Left colon (tissue), 2 donors: Measurements from ENCODE around the gene IRS1. TPM values are rescaled to one million over a fixed set of nuclear protein-coding genes. Genes with fewer than 3 reads are reported as not detected.
"Not testable (repeated sequence)": the region's sequence is repeated elsewhere in the genome, so short reads cannot be mapped to it uniquely, and the experiment has no call there.

Source experiments
- ATAC-seq: fragments of 200-7000 bp; cut with Tn5 transposase; one replicate; pipeline ENCODE4 v1.9.1; 2020; ENCODE audit warnings: mild to moderate bottlenecking, moderate library complexity
- DNase-seq, 2 donors: peaks; one replicate each; pipeline ENCODE4 v3.0.0-alpha.2; 2020
- intact Hi-C, 2 donors: fragments of 100-400 bp; cut with DNase I in 1 of 2; cut with micrococcal nuclease in 1 of 2; formaldehyde crosslinking; loops; one replicate each; pipeline versions ENCODE4 v1.11.2 to v1.14.0; 2022; cut with DNase I, micrococcal nuclease
- long read RNA-seq: library from polyadenylated mRNA; unstranded; transcript quantifications from one replicate; pipeline ENCODE4 v2.0.0, GENCODE V29; 2021
- total RNA-seq, 2 donors: library from RNA; stranded (reverse); fragmentation: NEBNext Ultra II Directional; extraction: Animal tissue kit (Norgen Biotek cat#: 25700); gene quantifications; one replicate each; pipeline ENCODE4 v1.2.1, GENCODE V29; 2021
- donor health status: DM: no; HTN: no; CAD: no.
- donor health status: DM: yes; HTN: yes; CAD: no.

IRS1 gene
- 10 to 100 TPM; 11.2 to 14.8 TPM for total RNA-seq
- long read RNA-seq, full-length matches to known transcripts, result 8 of 12 reads
- long read RNA-seq, partial matches to known transcripts, result 0 of 12 reads
- long read RNA-seq, other reads (novel, unspliced or antisense), result 4 of 12 reads

- DNase-seq (peak; percentile 61 to 73), ATAC-seq (peak; percentile 63)
- intact Hi-C loops, result loop anchor here in 1 of 2 donors (10.0 kb wide), 1 partner anchor 585 kb away; no protein-coding TSS in a partner anchor
Observed at GRCh38 chr2:226799211-226799975, at the start of gene IRS1. Gene IRS1, minus strand, starts transcription at chr2:226799820. Its CDS starts 1,082 bp downstream, at chr2:226798738.

GRCh38 chr2:226849349-226849748 is 49.7 kb upstream of the IRS1 start:
- ATAC-seq, result no peak
- intact Hi-C loops, result no loop called here
- no peak for DNase-seq

GRCh38 chr2:226847511-226847910 is 47.9 kb upstream of the IRS1 start:
- DNase-seq (no peak), ATAC-seq (no peak)
- intact Hi-C loops, result no loop called here

GRCh38 chr2:226847090-226847489 is 47.5 kb upstream of the IRS1 start:
- DNase-seq (no peak), ATAC-seq (no peak)
- intact Hi-C loops, result no loop called here

GRCh38 chr2:226845386-226846116 is 45.9 kb upstream of the IRS1 start:
- DNase-seq (no peak), ATAC-seq (no peak)
- intact Hi-C loops, result no loop called here

- DNase-seq, ATAC-seq, intact Hi-C loops: not testable (repeated sequence)
Observed at GRCh38 chr2:226843001-226843400, 43.4 kb upstream of the IRS1 start.

GRCh38 chr2:226839951-226840350 is 40.3 kb upstream of the IRS1 start:
- ATAC-seq (no peak), DNase-seq (no peak)
- intact Hi-C loops, result loop anchor here in 1 of 2 donors (10.0 kb wide), 1 partner anchor 145 kb away; no protein-coding TSS in a partner anchor

GRCh38 chr2:226839161-226839560 is 39.5 kb upstream of the IRS1 start:
- intact Hi-C loops, result loop anchor here in 1 of 2 donors (10.0 kb wide), 1 partner anchor 146 kb away; no protein-coding TSS in a partner anchor
- DNase-seq, result no peak
- ATAC-seq, result no peak

GRCh38 chr2:226838722-226839121 is 39.1 kb upstream of the IRS1 start:
- no peak for DNase-seq
- no peak for ATAC-seq
- intact Hi-C loops, result loop anchor here in 1 of 2 donors (10.0 kb wide), 1 partner anchor 146 kb away; no protein-coding TSS in a partner anchor

GRCh38 chr2:226837787-226838603 is 38.4 kb upstream of the IRS1 start:
- intact Hi-C loops, result loop anchor here in 1 of 2 donors (10.0 kb wide), 1 partner anchor 147 kb away; no protein-coding TSS in a partner anchor
- DNase-seq, result no peak
- no peak for ATAC-seq

- no peak for DNase-seq
- ATAC-seq, result no peak
- intact Hi-C loops, result loop anchor here in 1 of 2 donors (10.0 kb wide), 1 partner anchor 147 kb away; no protein-coding TSS in a partner anchor
Observed at GRCh38 chr2:226837334-226837733, 37.7 kb upstream of the IRS1 start.

- ATAC-seq, result no peak
- no peak for DNase-seq
- intact Hi-C loops, result loop anchor here in 1 of 2 donors (10.0 kb wide), 1 partner anchor 148 kb away; no protein-coding TSS in a partner anchor
Observed at GRCh38 chr2:226836548-226836885, 36.9 kb upstream of the IRS1 start.

- peak; percentile 97 for ATAC-seq
Observed at GRCh38 chr2:226835796-226836547, 36.4 kb upstream of the IRS1 start, which contains the start of gene RHBDD1. Gene RHBDD1, plus strand, starts transcription at chr2:226836054. Its CDS starts 28,640 bp downstream, at chr2:226864694.

GRCh38 chr2:226835420-226835795 is 35.8 kb upstream of the IRS1 start:
- intact Hi-C loops, result loop anchor here in 1 of 2 donors (10.0 kb wide), 1 partner anchor 149 kb away; no protein-coding TSS in a partner anchor
- ATAC-seq, result peak; percentile 48
- peak in 1 of 2 donors; percentile 32 for DNase-seq

More at GRCh38 chr2:226835796-226836547, 36.4 kb upstream of the IRS1 start, which contains the start of gene RHBDD1:
- peak; percentile 93 to 96 for DNase-seq
- intact Hi-C loops, result loop anchor here in 1 of 2 donors (10.0 kb wide), 1 partner anchor 149 kb away; no protein-coding TSS in a partner anchor

GRCh38 chr2:226834880-226835279 is 35.3 kb upstream of the IRS1 start:
- ATAC-seq, result not testable (repeated sequence)
- DNase-seq, result peak in 1 of 2 donors; percentile 11
- intact Hi-C loops, result loop anchor here in 1 of 2 donors (10.0 kb wide), 1 partner anchor 150 kb away; no protein-coding TSS in a partner anchor

GRCh38 chr2:226832061-226832460 is 32.4 kb upstream of the IRS1 start:
- intact Hi-C loops, result loop anchor here in 1 of 2 donors (10.0 kb wide), 1 partner anchor 153 kb away; no protein-coding TSS in a partner anchor
- DNase-seq (no peak), ATAC-seq (no peak)

GRCh38 chr2:226831266-226831665 is 31.6 kb upstream of the IRS1 start:
- intact Hi-C loops, result loop anchor here in 1 of 2 donors (10.0 kb wide), 1 partner anchor 154 kb away; no protein-coding TSS in a partner anchor
- no peak for ATAC-seq
- no peak for DNase-seq
